ENCODE measurements around the gene ELOVL6. TPM values are rescaled to one million over a fixed set of nuclear protein-coding genes. Genes with fewer than 3 reads are reported as not detected.
A peak's percentile ranks its signal among the peaks of the same experiment; 100 is the strongest.
"Not testable (repeated sequence)": the region's sequence is repeated elsewhere in the genome, so short reads cannot be mapped to it uniquely, and the experiment has no call there.

ELOVL6 gene
- total and polyA plus RNA-seq, 3 experiments from 2014 or later, result 3.9 to 5.5 (median 4.3) TPM

GRCh38 chr4:110046588-110047049, 151.8 kb downstream of the ELOVL6 start:
- Histone ChIP-seq H3K4me3 (ENCODE audit: low read length) (no peak overlapping the region), H3K9me3 (ENCODE audit: low read length) (no peaks in the 10 kb centered on the region), H3K36me3 (ENCODE audit: insufficient read depth, low read length) (no peaks in the 10 kb centered on the region), H3K27me3 (ENCODE audit: insufficient read depth, low read length, poor library complexity, severe bottlenecking) (no peaks in the 10 kb centered on the region), H3K27ac (ENCODE audit: low read depth, low read length) (no peak overlapping the region), H3K4me1 (ENCODE audit: insufficient read depth, low read length) (no peaks in the 10 kb centered on the region)
- Mint-ChIP-seq H3K9me3 (no peaks in the 10 kb centered on the region), H3K36me3 (peaks cover 0 to 1% (median 0%) of the 10 kb centered on the region in 3 donors), H3K27ac (no peak overlapping the region), H3K27me3 (peaks cover 1 to 11% of the 10 kb centered on the region in 2 donors), H3K4me1 (peaks cover 0 to 1% (median 0%) of the 10 kb centered on the region in 3 donors), H3K4me3 (no peak overlapping the region)
- ChIA-PET CTCF (interaction anchor here (1.0 kb wide), 1 partner anchor 48 kb away, joined by 3 read pairs; no protein-coding TSS in a partner anchor), POLR2A (no interaction called here)
- no peak for DNase-seq

GRCh38 chr4:110042545-110043517, 155.6 kb downstream of the ELOVL6 start:
- Mint-ChIP-seq H3K27ac (peak overlapping the region in 1 of 8 donors; percentile 47), H3K36me3 (no peaks in the 10 kb centered on the region), H3K27me3 (peaks cover 3 to 22% of the 10 kb centered on the region in 2 donors), H3K4me3 (no peak overlapping the region), H3K9me3 (no peaks in the 10 kb centered on the region), H3K4me1 (no peaks in the 10 kb centered on the region)
- Histone ChIP-seq H3K4me3 (ENCODE audit: low read length) (no peak overlapping the region), H3K4me1 (ENCODE audit: insufficient read depth, low read length) (no peaks in the 10 kb centered on the region), H3K27ac (ENCODE audit: low read depth, low read length) (no peak overlapping the region), H3K36me3 (ENCODE audit: insufficient read depth, low read length) (no peaks in the 10 kb centered on the region), H3K9me3 (ENCODE audit: low read length) (no peaks in the 10 kb centered on the region), H3K27me3 (ENCODE audit: insufficient read depth, low read length, poor library complexity, severe bottlenecking) (peaks cover 3% of the 10 kb centered on the region)
- DNase-seq, result no peak
- POLR2A ChIA-PET, result interaction anchor here (0.6 kb wide), 1 partner anchor 8 kb away, joined by 3 read pairs; no protein-coding TSS in a partner anchor
- CTCF ChIA-PET, result no interaction called here

- CTCF ChIA-PET, result interaction anchor here (1.0 kb wide), 1 partner anchor 8 kb away, joined by 4 read pairs; no protein-coding TSS in a partner anchor
- H3K4me1 ChIP-seq (ENCODE audit: insufficient read depth, low read length), result no peaks in the 10 kb centered on the region
These were observed 156.7 kb downstream of the ELOVL6 start for GRCh38 chr4:110041735-110042134.

GRCh38 chr4:110039164-110039563, 159.3 kb downstream of the ELOVL6 start:
- H3K4me3 Mint-ChIP-seq; H3K36me3 Mint-ChIP-seq; H3K9me3 Mint-ChIP-seq; H3K9me3 ChIP-seq (ENCODE audit: low read length); H3K27me3 ChIP-seq (ENCODE audit: insufficient read depth, low read length, poor library complexity, severe bottlenecking); POLR2A ChIA-PET; H3K36me3 ChIP-seq (ENCODE audit: insufficient read depth, low read length); H3K27ac ChIP-seq (ENCODE audit: low read depth, low read length); CTCF ChIA-PET; H3K4me3 ChIP-seq (ENCODE audit: low read length); H3K4me1 ChIP-seq (ENCODE audit: insufficient read depth, low read length); H3K4me1 Mint-ChIP-seq; DNase-seq: not testable (repeated sequence)
- Mint-ChIP-seq H3K27ac (peak overlapping the region in 1 of 8 donors; percentile 14), H3K27me3 (peaks cover 9 to 40% of the 10 kb centered on the region in 2 donors)

More at GRCh38 chr4:110041735-110042134, 156.7 kb downstream of the ELOVL6 start:
- no peak overlapping the region for H3K4me3 Mint-ChIP-seq
- POLR2A ChIA-PET, result no interaction called here
- no peaks in the 10 kb centered on the region for H3K9me3 Mint-ChIP-seq
- peaks cover 7 to 26% of the 10 kb centered on the region in 2 donors for H3K27me3 Mint-ChIP-seq
- no peak for DNase-seq
- no peaks in the 10 kb centered on the region for H3K36me3 ChIP-seq (ENCODE audit: insufficient read depth, low read length)
- H3K4me3 ChIP-seq (ENCODE audit: low read length), result no peak overlapping the region
- H3K27ac ChIP-seq (ENCODE audit: low read depth, low read length), result no peak overlapping the region
- H3K4me1 Mint-ChIP-seq, result no peaks in the 10 kb centered on the region
- H3K9me3 ChIP-seq (ENCODE audit: low read length), result no peaks in the 10 kb centered on the region
- H3K27me3 ChIP-seq (ENCODE audit: insufficient read depth, low read length, poor library complexity, severe bottlenecking), result peaks cover 3% of the 10 kb centered on the region
- peak overlapping the region in 1 of 8 donors; percentile 39 for H3K27ac Mint-ChIP-seq
- no peaks in the 10 kb centered on the region for H3K36me3 Mint-ChIP-seq

GRCh38 chr4:110034026-110034393, 164.4 kb downstream of the ELOVL6 start:
- H3K27ac Mint-ChIP-seq, result no peak overlapping the region
- ChIA-PET POLR2A (no interaction called here), CTCF (interaction anchor here (1.2 to 1.7 kb wide), 2 partner anchors 15 to 20 kb away, joined by 3 to 5 read pairs; no protein-coding TSS in a partner anchor)
- Histone ChIP-seq H3K9me3 (ENCODE audit: low read length) (no peaks in the 10 kb centered on the region), H3K4me3 (ENCODE audit: low read length) (no peak overlapping the region), H3K4me1 (ENCODE audit: insufficient read depth, low read length) (no peaks in the 10 kb centered on the region), H3K27ac (ENCODE audit: low read depth, low read length) (no peak overlapping the region), H3K27me3 (ENCODE audit: insufficient read depth, low read length, poor library complexity, severe bottlenecking) (no peaks in the 10 kb centered on the region), H3K36me3 (ENCODE audit: insufficient read depth, low read length) (no peaks in the 10 kb centered on the region)
- DNase-seq, result no peak
- no peaks in the 10 kb centered on the region for H3K36me3 Mint-ChIP-seq
- H3K4me1 Mint-ChIP-seq, result peaks cover 0 to 4% (median 0%) of the 10 kb centered on the region in 3 donors
- H3K4me3 Mint-ChIP-seq, result no peak overlapping the region
- peaks cover 21 to 54% of the 10 kb centered on the region in 2 donors for H3K27me3 Mint-ChIP-seq
- peaks cover 0 to 2% (median 0%) of the 10 kb centered on the region in 5 donors for H3K9me3 Mint-ChIP-seq

- no peak overlapping the region for H3K27ac Mint-ChIP-seq
- no peak for DNase-seq
- H3K36me3 ChIP-seq (ENCODE audit: insufficient read depth, low read length), result no peaks in the 10 kb centered on the region
- no peaks in the 10 kb centered on the region for H3K4me1 ChIP-seq (ENCODE audit: insufficient read depth, low read length)
- H3K4me1 Mint-ChIP-seq, result peaks cover 0 to 4% (median 0%) of the 10 kb centered on the region in 3 donors
- ChIA-PET CTCF (interaction anchor here (1.2 to 1.7 kb wide), 2 partner anchors 16 to 20 kb away, joined by 3 to 5 read pairs; no protein-coding TSS in a partner anchor), POLR2A (no interaction called here)
- peaks cover 22 to 57% of the 10 kb centered on the region in 2 donors for H3K27me3 Mint-ChIP-seq
- no peaks in the 10 kb centered on the region for H3K36me3 Mint-ChIP-seq
- H3K27ac ChIP-seq (ENCODE audit: low read depth, low read length), result no peak overlapping the region
- no peak overlapping the region for H3K4me3 ChIP-seq (ENCODE audit: low read length)
- H3K9me3 Mint-ChIP-seq, result peaks cover 0 to 2% (median 0%) of the 10 kb centered on the region in 5 donors
- no peaks in the 10 kb centered on the region for H3K9me3 ChIP-seq (ENCODE audit: low read length)
- no peak overlapping the region for H3K4me3 Mint-ChIP-seq
- H3K27me3 ChIP-seq (ENCODE audit: insufficient read depth, low read length, poor library complexity, severe bottlenecking), result no peaks in the 10 kb centered on the region
These were observed 164.9 kb downstream of the ELOVL6 start for GRCh38 chr4:110033355-110034025.

- ChIA-PET POLR2A (no interaction called here), CTCF (no interaction called here)
- no peak overlapping the region for H3K4me3 Mint-ChIP-seq
- Histone ChIP-seq H3K9me3 (ENCODE audit: low read length) (no peaks in the 10 kb centered on the region), H3K27me3 (ENCODE audit: insufficient read depth, low read length, poor library complexity, severe bottlenecking) (no peaks in the 10 kb centered on the region), H3K27ac (ENCODE audit: low read depth, low read length) (no peak overlapping the region), H3K4me3 (ENCODE audit: low read length) (no peak overlapping the region), H3K36me3 (ENCODE audit: insufficient read depth, low read length) (no peaks in the 10 kb centered on the region), H3K4me1 (ENCODE audit: insufficient read depth, low read length) (no peaks in the 10 kb centered on the region)
- no peaks in the 10 kb centered on the region for H3K36me3 Mint-ChIP-seq
- DNase-seq, result no peak
- H3K4me1 Mint-ChIP-seq, result peaks cover 0 to 4% (median 0%) of the 10 kb centered on the region in 3 donors
- H3K27ac Mint-ChIP-seq, result no peak overlapping the region
- peaks cover 22 to 58% of the 10 kb centered on the region in 2 donors for H3K27me3 Mint-ChIP-seq
- peaks cover 0 to 2% (median 0%) of the 10 kb centered on the region in 5 donors for H3K9me3 Mint-ChIP-seq
These were observed 165.8 kb downstream of the ELOVL6 start for GRCh38 chr4:110032603-110033002.

GRCh38 chr4:110025718-110026117, 172.7 kb downstream of the ELOVL6 start:
- H3K27ac ChIP-seq (ENCODE audit: low read depth, low read length), result no peak overlapping the region
- Mint-ChIP-seq H3K4me3 (no peak overlapping the region), H3K36me3 (no peaks in the 10 kb centered on the region), H3K27ac (no peak overlapping the region), H3K9me3 (peaks cover 0 to 1% (median 0%) of the 10 kb centered on the region in 5 donors), H3K27me3 (peaks cover 12 to 24% of the 10 kb centered on the region in 2 donors), H3K4me1 (no peaks in the 10 kb centered on the region)
- H3K36me3 ChIP-seq (ENCODE audit: insufficient read depth, low read length), result no peaks in the 10 kb centered on the region
- ChIA-PET POLR2A (no interaction called here), CTCF (no interaction called here)
- no peaks in the 10 kb centered on the region for H3K27me3 ChIP-seq (ENCODE audit: insufficient read depth, low read length, poor library complexity, severe bottlenecking)
- H3K4me1 ChIP-seq (ENCODE audit: insufficient read depth, low read length), result no peaks in the 10 kb centered on the region
- no peak overlapping the region for H3K4me3 ChIP-seq (ENCODE audit: low read length)
- no peak for DNase-seq
- H3K9me3 ChIP-seq (ENCODE audit: low read length), result no peaks in the 10 kb centered on the region
